K562 (cell line): ENCODE data around the gene DAP.

ENCODE experiments used
- CTCF ChIP-seq, 3 experiments: IDR thresholded peaks in 2 of 3; conservative IDR thresholded peaks in 1 of 3; 2 replicates each; pipeline ENCODE4 v1.5.1; 2011 to 2012; ENCODE audit warnings: low read length in 3 of 3, mild to moderate bottlenecking in 3 of 3, control low read depth in 2 of 3, improper control_type of control experiment in 1 of 3, inconsistent platforms in 1 of 3, low read depth in 1 of 3, mixed read lengths in 1 of 3, moderate library complexity in 1 of 3; ENCODE audit not compliant: insufficient read depth in 2 of 3
- CXXC5 ChIP-seq: fragments of 250-450 bp; sonication (Bioruptor Pico); IDR thresholded peaks from 2 replicates; pipeline ENCODE4 v1.8.0; 2022; ENCODE audit warnings: inconsistent platforms, mild to moderate bottlenecking, moderate library complexity
- FOXA1 ChIP-seq: fragments of 450-650 bp; IDR thresholded peaks from 2 replicates; pipeline ENCODE4 v1.6.1; 2016; ENCODE audit warnings: mild to moderate bottlenecking, borderline replicate concordance
- MAX ChIP-seq: sonication (generic); formaldehyde crosslinking; IDR thresholded peaks from 2 replicates; pipeline ENCODE4 v1.9.0; 2022; ENCODE audit warnings: mild to moderate bottlenecking, missing genetic modification reagents
- ZNF780A ChIP-seq: fragments of 250-450 bp; sonication (Bioruptor Pico); IDR thresholded peaks from 2 replicates; pipeline ENCODE4 v1.5.0; 2021; ENCODE audit warnings: mild to moderate bottlenecking

- TF ChIP-seq FOXA1: no peak
- TF ChIP-seq CXXC5 (CRISPR knock-in tag): no peak
- no peak for TF ChIP-seq CTCF (IDR thresholded peaks at IDR 0.05 in 2 of 3, conservative IDR thresholded peaks at IDR 0.05 in 1 of 3; ENCODE audit: insufficient read depth in 2 of 3, low read depth in 1 of 3, low read length in 3 of 3)
- no peak for TF ChIP-seq MAX
- no peak for TF ChIP-seq ZNF780A (CRISPR knock-in tag)
These were observed 3.0 kb downstream of the DAP start for GRCh38 chr5:10757922-10758555.
